GM18951 (cell line): ENCODE data around the gene SGCG.

Experiments used
- POLR2A ChIP-seq: IDR thresholded peaks from 4 replicates; pipeline ENCODE4 v1.6.1; 2011; ENCODE audit warnings: mild to moderate bottlenecking; ENCODE audit not compliant: insufficient read length, insufficient read depth; ENCODE audit errors: extremely low read depth
- in situ Hi-C: fragments of 300-500 bp; cut with MboI; formaldehyde crosslinking; loops from one replicate; pipeline ENCODE4 v1.12.0; 2022; ENCODE audit warnings: low sequenced_read_pairs, mixed read lengths, inconsistent platforms; ENCODE audit not compliant: unreplicated experiment

SGCG gene

DNA sequence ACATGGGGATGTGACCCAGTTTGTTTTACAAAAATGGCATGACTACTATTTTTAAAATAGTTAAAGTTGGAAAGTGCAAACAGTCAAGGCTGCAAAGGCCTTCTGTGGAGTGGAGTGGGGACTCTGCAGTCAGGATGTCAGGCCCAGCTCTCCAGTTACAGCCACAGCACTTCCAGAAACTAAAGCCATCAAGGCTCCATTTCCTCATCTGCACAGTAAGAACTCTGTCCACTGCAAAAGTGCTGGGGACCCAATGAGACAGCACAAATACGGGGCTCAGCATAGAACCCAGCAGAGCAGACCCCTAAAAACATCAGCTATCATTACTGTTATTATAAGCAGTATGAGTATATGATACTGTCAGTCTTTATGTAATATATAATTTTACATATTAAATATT, 179.1 kb downstream of the SGCG start:
- TF ChIP-seq POLR2A: no peak
- in situ Hi-C loops: no loop called here

DNA sequence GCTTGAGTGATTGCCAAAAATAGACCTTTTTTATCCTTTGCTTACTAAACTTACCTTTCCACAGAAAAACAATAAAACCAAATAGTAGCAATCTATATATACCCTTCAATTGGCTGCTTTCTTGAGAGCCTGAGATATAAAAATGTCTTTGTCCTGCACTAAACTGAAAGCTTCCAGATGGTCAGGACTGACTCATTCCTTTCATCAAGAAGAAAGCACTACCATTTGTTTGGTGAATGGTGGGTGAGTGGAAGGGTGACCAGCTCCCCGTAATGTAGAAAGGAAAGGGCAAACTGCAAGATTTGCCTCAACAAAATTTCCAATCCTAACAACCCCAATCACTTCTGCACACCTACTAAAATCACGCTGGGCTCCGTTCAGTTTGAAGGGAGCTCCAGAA, 184.9 kb downstream of the SGCG start:
- no peak for TF ChIP-seq POLR2A
- in situ Hi-C loops: no loop called here

DNA sequence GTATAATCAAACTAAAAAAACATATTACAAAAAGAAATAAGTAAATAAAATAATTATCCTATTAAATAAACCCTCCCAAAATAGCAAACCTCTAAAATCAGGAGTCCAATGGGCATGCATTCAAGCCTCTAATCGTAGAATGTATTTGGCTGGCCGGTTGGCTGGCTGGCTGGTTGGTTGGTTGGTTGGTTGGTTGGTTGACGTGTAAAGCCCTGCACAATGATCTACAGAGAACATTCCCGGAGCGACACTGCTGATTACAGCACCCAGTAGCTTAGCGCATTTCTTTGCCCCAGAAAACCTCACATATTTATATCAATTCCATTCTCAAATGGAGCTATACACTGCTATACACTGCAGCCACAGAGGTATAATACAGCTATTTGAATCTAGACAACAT, 187.1 kb downstream of the SGCG start:
- no peak for TF ChIP-seq POLR2A
- in situ Hi-C loops: no loop called here

DNA sequence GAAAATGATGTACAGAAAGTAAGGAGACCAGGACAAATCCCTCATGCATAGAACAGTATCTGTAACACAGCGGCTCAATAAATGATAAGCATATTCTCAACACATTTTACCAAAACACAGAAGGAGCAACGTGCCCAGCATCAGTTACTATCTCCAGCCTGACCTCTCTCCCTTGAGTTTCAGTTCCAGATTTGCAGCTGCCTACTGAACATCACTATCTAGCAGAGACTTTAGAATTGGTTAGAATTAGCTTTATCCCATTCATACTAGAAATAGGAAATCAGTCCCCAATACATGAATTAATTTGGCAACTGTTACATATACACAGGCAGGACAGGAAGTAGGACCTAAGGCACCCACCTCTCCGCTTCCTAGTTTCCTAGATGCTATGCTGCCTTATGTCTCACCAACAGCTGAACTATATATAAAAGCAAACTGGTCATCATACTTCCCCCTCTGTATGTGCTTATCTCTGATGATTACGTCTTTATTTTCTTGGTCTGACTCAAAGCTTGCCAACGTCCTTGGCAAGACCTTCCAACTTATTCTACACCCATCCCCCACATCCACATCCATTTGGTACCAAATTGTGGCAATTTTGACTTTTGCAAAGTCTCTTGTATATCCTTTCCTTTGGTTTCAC, 191.6 kb downstream of the SGCG start:
- no peak for TF ChIP-seq POLR2A
- in situ Hi-C loops: no loop called here
